SH-SY5Y (cell line): Measurements from ENCODE around the gene PLXDC2.

Experiments used
- GATA2 ChIP-seq: IDR thresholded peaks from 2 replicates; pipeline ENCODE4 v1.6.1; 2011; ENCODE audit warnings: mild to moderate bottlenecking, low read depth, low read length
- GATA3 ChIP-seq: IDR thresholded peaks from 2 replicates; pipeline ENCODE4 v1.6.1; 2011; ENCODE audit warnings: low read depth, mild to moderate bottlenecking, low read length, moderate library complexity

GRCh38 chr10:19874791-19875190 lies 58.6 kb downstream of the PLXDC2 start:
- TF ChIP-seq GATA2 (no peak), GATA3 (no peak)
